Central memory CD8-positive, alpha-beta T cell (primary cell): ENCODE data around the gene AMER3.

Experiments used
- ATAC-seq: fragments of 150-1000 bp; cut with Tn5 transposase; replicated peaks from 2 replicates; pipeline ENCODE4 v1.10.0; 2022; ENCODE audit warnings: mild to moderate bottlenecking, moderate FRiP score, moderate number of reproducible peaks; ENCODE audit not compliant: poor library complexity, severe bottlenecking; ENCODE audit errors: extremely low read depth
- DNase-seq, 2 donors: peaks; one replicate each; pipeline ENCODE4 v3.0.0; 2021; ENCODE audit warnings: low spot score in 2 of 2
- H3K27ac Mint-ChIP-seq: one replicate; pipeline ENCODE4 v1.8.0; 2022; ENCODE audit warnings: low read depth, mild to moderate bottlenecking, moderate library complexity, mixed read lengths
- H3K27me3 Mint-ChIP-seq: one replicate; pipeline ENCODE4 v1.8.0; 2022; ENCODE audit warnings: mixed read lengths
- H3K36me3 Mint-ChIP-seq: one replicate; pipeline ENCODE4 v1.8.0; 2022; ENCODE audit warnings: mild to moderate bottlenecking, moderate library complexity, mixed read lengths; ENCODE audit not compliant: insufficient read depth
- H3K4me1 Mint-ChIP-seq: one replicate; pipeline ENCODE4 v1.8.0; 2022; ENCODE audit warnings: mixed read lengths
- H3K4me3 Mint-ChIP-seq: one replicate; pipeline ENCODE4 v1.8.0; 2022; ENCODE audit warnings: mild to moderate bottlenecking, moderate library complexity, mixed read lengths
- H3K9me3 Mint-ChIP-seq: one replicate; pipeline ENCODE4 v1.8.0; 2022; ENCODE audit warnings: mixed read lengths

The AMER3 gene

GRCh38 chr2:130760754-130761751 is 5.7 kb downstream of the AMER3 start:
- DNase-seq: no peak
- Mint-ChIP-seq H3K27ac (no peak overlapping the region), H3K9me3 (no peaks in the 10 kb centered on the region), H3K27me3 (peaks cover 64% of the 10 kb centered on the region), H3K36me3 (no peaks in the 10 kb centered on the region), H3K4me1 (no peaks in the 10 kb centered on the region), H3K4me3 (no peak overlapping the region)
- no peak for ATAC-seq

GRCh38 chr2:130762031-130762909 is 6.9 kb downstream of the AMER3 start:
- H3K27ac Mint-ChIP-seq: no peak overlapping the region
- ATAC-seq: no peak
- H3K4me3 Mint-ChIP-seq: no peak overlapping the region
- no peaks in the 10 kb centered on the region for H3K4me1 Mint-ChIP-seq
- H3K9me3 Mint-ChIP-seq: no peaks in the 10 kb centered on the region
- no peak for DNase-seq
- H3K27me3 Mint-ChIP-seq: peaks cover 64% of the 10 kb centered on the region
- H3K36me3 Mint-ChIP-seq: no peaks in the 10 kb centered on the region

- Mint-ChIP-seq H3K4me1 (no peaks in the 10 kb centered on the region), H3K27ac (no peak overlapping the region), H3K4me3 (no peak overlapping the region), H3K36me3 (no peaks in the 10 kb centered on the region), H3K27me3 (peaks cover 64% of the 10 kb centered on the region), H3K9me3 (no peaks in the 10 kb centered on the region)
- no peak for DNase-seq
- ATAC-seq: no peak
Observed at GRCh38 chr2:130762910-130763385, 7.6 kb downstream of the AMER3 start.

- H3K9me3 Mint-ChIP-seq: no peaks in the 10 kb centered on the region
Observed at GRCh38 chr2:130763405-130763804, 8.1 kb downstream of the AMER3 start.

GRCh38 chr2:130764035-130764820 is 8.9 kb downstream of the AMER3 start:
- no peak overlapping the region for H3K27ac Mint-ChIP-seq
- ATAC-seq (no peak), DNase-seq (no peak)
- no peaks in the 10 kb centered on the region for H3K36me3 Mint-ChIP-seq
- H3K4me1 Mint-ChIP-seq: no peaks in the 10 kb centered on the region
- H3K27me3 Mint-ChIP-seq: peaks cover 64% of the 10 kb centered on the region
- no peaks in the 10 kb centered on the region for H3K9me3 Mint-ChIP-seq
- H3K4me3 Mint-ChIP-seq: no peak overlapping the region

More at GRCh38 chr2:130763405-130763804, 8.1 kb downstream of the AMER3 start:
- Mint-ChIP-seq H3K27me3 (peaks cover 64% of the 10 kb centered on the region), H3K36me3 (no peaks in the 10 kb centered on the region), H3K4me1 (no peaks in the 10 kb centered on the region), H3K27ac (no peak overlapping the region), H3K4me3 (no peak overlapping the region)
- ATAC-seq (no peak), DNase-seq (no peak)

- no peak for ATAC-seq
Observed at GRCh38 chr2:130764821-130765115, 9.4 kb downstream of the AMER3 start.

GRCh38 chr2:130765464-130765863 is 10.1 kb downstream of the AMER3 start:
- Mint-ChIP-seq H3K36me3 (no peaks in the 10 kb centered on the region), H3K4me1 (no peaks in the 10 kb centered on the region), H3K9me3 (no peaks in the 10 kb centered on the region), H3K4me3 (no peak overlapping the region), H3K27me3 (peaks cover 68% of the 10 kb centered on the region), H3K27ac (no peak overlapping the region)
- DNase-seq (no peak), ATAC-seq (no peak)

More at GRCh38 chr2:130764821-130765115, 9.4 kb downstream of the AMER3 start:
- Mint-ChIP-seq H3K4me1 (no peaks in the 10 kb centered on the region), H3K36me3 (no peaks in the 10 kb centered on the region), H3K27ac (no peak overlapping the region), H3K9me3 (no peaks in the 10 kb centered on the region), H3K27me3 (peaks cover 68% of the 10 kb centered on the region), H3K4me3 (no peak overlapping the region)
- no peak for DNase-seq

GRCh38 chr2:130766037-130766436 is 10.7 kb downstream of the AMER3 start:
- H3K4me3 Mint-ChIP-seq: no peak overlapping the region
- no peak overlapping the region for H3K27ac Mint-ChIP-seq
- DNase-seq (no peak), ATAC-seq (no peak)
- no peaks in the 10 kb centered on the region for H3K36me3 Mint-ChIP-seq
- H3K9me3 Mint-ChIP-seq: no peaks in the 10 kb centered on the region
- peaks cover 62% of the 10 kb centered on the region for H3K27me3 Mint-ChIP-seq
- no peaks in the 10 kb centered on the region for H3K4me1 Mint-ChIP-seq

GRCh38 chr2:130766711-130767407 is 11.5 kb downstream of the AMER3 start:
- H3K4me1 Mint-ChIP-seq: no peaks in the 10 kb centered on the region
- no peaks in the 10 kb centered on the region for H3K9me3 Mint-ChIP-seq
- no peak overlapping the region for H3K27ac Mint-ChIP-seq
- DNase-seq (no peak), ATAC-seq (no peak)
- peaks cover 1% of the 10 kb centered on the region for H3K36me3 Mint-ChIP-seq
- no peak overlapping the region for H3K4me3 Mint-ChIP-seq
- peaks cover 58% of the 10 kb centered on the region for H3K27me3 Mint-ChIP-seq

- Mint-ChIP-seq H3K27me3 (peaks cover 60% of the 10 kb centered on the region), H3K4me3 (no peak overlapping the region), H3K4me1 (no peaks in the 10 kb centered on the region), H3K27ac (no peak overlapping the region), H3K36me3 (peaks cover 1% of the 10 kb centered on the region), H3K9me3 (no peaks in the 10 kb centered on the region)
- DNase-seq: no peak
- ATAC-seq: no peak
Observed at GRCh38 chr2:130767408-130767775, 12.1 kb downstream of the AMER3 start.

GRCh38 chr2:130768191-130768855 is 13.0 kb downstream of the AMER3 start:
- no peak overlapping the region for H3K4me3 Mint-ChIP-seq
- no peaks in the 10 kb centered on the region for H3K4me1 Mint-ChIP-seq
- ATAC-seq: no peak
- DNase-seq: no peak
- no peak overlapping the region for H3K27ac Mint-ChIP-seq
- H3K27me3 Mint-ChIP-seq: peaks cover 70% of the 10 kb centered on the region
- no peaks in the 10 kb centered on the region for H3K9me3 Mint-ChIP-seq
- peaks cover 1% of the 10 kb centered on the region for H3K36me3 Mint-ChIP-seq
